H9 (cell line): ENCODE results near the gene GALC. TPM values are rescaled to one million over a fixed set of nuclear protein-coding genes. Genes with fewer than 3 reads are reported as not detected.

Source experiments
- DNase-seq: peaks from one replicate; pipeline ENCODE4 v3.0.0-alpha.2; 2017
- H2AFZ ChIP-seq: one replicate; pipeline ENCODE4 v1.6.1; 2013; ENCODE audit warnings: mild to moderate bottlenecking, low read length, control low read depth, moderate library complexity
- H2AK5ac ChIP-seq: 2 replicates; pipeline ENCODE4 v1.6.1; 2013; ENCODE audit warnings: low read length, control low read depth, mixed read lengths; ENCODE audit not compliant: insufficient read length
- H2BK120ac ChIP-seq: one replicate; pipeline ENCODE4 v1.6.1; 2013; ENCODE audit warnings: low read depth, mild to moderate bottlenecking, low read length, control low read depth, inconsistent platforms; ENCODE audit not compliant: poor library complexity, severe bottlenecking
- H2BK12ac ChIP-seq: 2 replicates; pipeline ENCODE4 v1.6.1; 2013; ENCODE audit warnings: low read length, control low read depth, mixed read lengths, low read depth; ENCODE audit not compliant: insufficient read length
- H2BK15ac ChIP-seq: 2 replicates; pipeline ENCODE4 v1.6.1; 2013; ENCODE audit warnings: low read depth, low read length, control low read depth
- H2BK20ac ChIP-seq: one replicate; pipeline ENCODE4 v1.6.1; 2013; ENCODE audit warnings: low read depth, mild to moderate bottlenecking, low read length, control low read depth, inconsistent platforms; ENCODE audit not compliant: poor library complexity, severe bottlenecking
- H2BK5ac ChIP-seq: 2 replicates; pipeline ENCODE4 v1.6.1; 2013; ENCODE audit warnings: low read length, control low read depth, mixed read lengths; ENCODE audit not compliant: insufficient read length
- H3K14ac ChIP-seq: 2 replicates; pipeline ENCODE4 v1.6.1; 2013; ENCODE audit warnings: low read length, control low read depth; ENCODE audit not compliant: insufficient read depth
- H3K18ac ChIP-seq: 2 replicates; pipeline ENCODE4 v1.6.1; 2013; ENCODE audit warnings: low read depth, mild to moderate bottlenecking, mixed read lengths, low read length, control low read depth; ENCODE audit not compliant: insufficient read length
- H3K23ac ChIP-seq: 2 replicates; pipeline ENCODE4 v1.6.1; 2013; ENCODE audit warnings: low read length, control low read depth, mixed read lengths, low read depth; ENCODE audit not compliant: insufficient read length
- H3K23me2 ChIP-seq: 2 replicates; pipeline ENCODE4 v1.6.1; 2013; ENCODE audit warnings: low read depth, mild to moderate bottlenecking, mixed read lengths, low read length, control low read depth; ENCODE audit not compliant: insufficient read length, poor library complexity, severe bottlenecking
- H3K27ac ChIP-seq: 2 replicates; pipeline ENCODE4 v1.5.1; 2013; ENCODE audit warnings: low read length, control low read depth, mixed read lengths, low read depth; ENCODE audit not compliant: insufficient read length
- H3K27me3 ChIP-seq: 2 replicates; pipeline ENCODE4 v1.6.1; 2013; ENCODE audit warnings: low read length, control low read depth, inconsistent platforms; ENCODE audit not compliant: insufficient read depth
- H3K4ac ChIP-seq: 2 replicates; pipeline ENCODE4 v1.6.1; 2013; ENCODE audit warnings: low read depth, mild to moderate bottlenecking, control low read depth, inconsistent platforms, low read length, moderate library complexity
- H3K4me1 ChIP-seq: 2 replicates; pipeline ENCODE4 v1.6.1; 2013; ENCODE audit warnings: low read length, control low read depth, inconsistent platforms; ENCODE audit not compliant: insufficient read depth
- H3K4me2 ChIP-seq: 2 replicates; pipeline ENCODE4 v1.6.1; 2013; ENCODE audit warnings: low read length, control low read depth, mixed read lengths; ENCODE audit not compliant: insufficient read length, insufficient read depth
- H3K56ac ChIP-seq: 2 replicates; pipeline ENCODE4 v1.6.1; 2013; ENCODE audit warnings: low read depth, mild to moderate bottlenecking, mixed read lengths, low read length, control low read depth; ENCODE audit not compliant: insufficient read length
- H3K79me1 ChIP-seq: 2 replicates; pipeline ENCODE4 v1.6.1; 2013; ENCODE audit warnings: low read depth, mild to moderate bottlenecking, moderate library complexity, low read length, control low read depth, inconsistent platforms; ENCODE audit not compliant: insufficient read depth, poor library complexity, severe bottlenecking
- H3K79me2 ChIP-seq: 2 replicates; pipeline ENCODE4 v1.6.1; 2013; ENCODE audit warnings: low read length, control low read depth, inconsistent platforms; ENCODE audit not compliant: insufficient read depth
- H3K9ac ChIP-seq: 2 replicates; pipeline ENCODE4 v1.6.1; 2013; ENCODE audit warnings: low read length, control low read depth, mixed read lengths; ENCODE audit not compliant: insufficient read length; ENCODE audit errors: extremely low read depth
- H3K9me3 ChIP-seq: one replicate; pipeline ENCODE4 v1.6.1; 2013; ENCODE audit warnings: low read depth, low read length, inconsistent platforms; ENCODE audit not compliant: control insufficient read depth
- H3T11ph ChIP-seq: one replicate; pipeline ENCODE4 v1.6.1; 2013; ENCODE audit warnings: mild to moderate bottlenecking, low read length, control low read depth, inconsistent platforms
- H4K20me1 ChIP-seq: one replicate; pipeline ENCODE4 v1.6.1; 2013; ENCODE audit not compliant: control insufficient read depth, insufficient read length, insufficient read depth
- H4K5ac ChIP-seq: 2 replicates; pipeline ENCODE4 v1.6.1; 2013; ENCODE audit warnings: low read depth, mild to moderate bottlenecking, mixed read lengths, low read length, control low read depth; ENCODE audit not compliant: insufficient read length
- H4K8ac ChIP-seq: replicated peaks from 2 replicates; pipeline ENCODE4 v1.6.1; 2013; ENCODE audit warnings: low read length, control low read depth, mixed read lengths, low read depth; ENCODE audit not compliant: insufficient read length
- H4K91ac ChIP-seq: 2 replicates; pipeline ENCODE4 v1.6.1; 2013; ENCODE audit warnings: low read depth, mild to moderate bottlenecking, moderate library complexity, mixed read lengths, low read length, control low read depth; ENCODE audit not compliant: insufficient read length
- H3K27ac Mint-ChIP-seq, 3 experiments: 2 replicates in 2 of 3; 3 replicates in 1 of 3; pipeline ENCODE4 v1.8.0; 2020 to 2021; ENCODE audit warnings: mixed read lengths in 3 of 3, mild to moderate bottlenecking in 1 of 3, moderate library complexity in 1 of 3
- H3K27me3 Mint-ChIP-seq: 2 replicates; pipeline ENCODE4 v1.8.0; 2021; ENCODE audit warnings: low read depth, mild to moderate bottlenecking, moderate library complexity, mixed read lengths
- H3K36me3 Mint-ChIP-seq, 3 experiments: 2 replicates in 2 of 3; 3 replicates in 1 of 3; pipeline ENCODE4 v1.8.0; 2020 to 2021; ENCODE audit warnings: low read depth in 3 of 3, mixed read lengths in 3 of 3; ENCODE audit not compliant: insufficient read depth in 1 of 3
- H3K4me1 Mint-ChIP-seq, 2 experiments: 2 replicates each; pipeline ENCODE4 v1.8.0; 2020; ENCODE audit warnings: mixed read lengths in 2 of 2
- H3K4me3 Mint-ChIP-seq, 2 experiments: 2 replicates in 1 of 2; 3 replicates in 1 of 2; pipeline ENCODE4 v1.8.0; 2020 to 2021; ENCODE audit warnings: mild to moderate bottlenecking in 2 of 2, mixed read lengths in 2 of 2, moderate library complexity in 1 of 2
- H3K9me3 Mint-ChIP-seq, 2 experiments: 2 replicates in 1 of 2; 3 replicates in 1 of 2; pipeline ENCODE4 v1.8.0; 2020; ENCODE audit warnings: mild to moderate bottlenecking in 2 of 2, mixed read lengths in 2 of 2, moderate library complexity in 1 of 2
- CTCF ChIP-seq: fragments of 200-600 bp; sonication (generic); conservative IDR thresholded peaks from 3 replicates; pipeline ENCODE4 v1.8.0; 2021; ENCODE audit warnings: antibody characterized with exemption, mild to moderate bottlenecking
- WGBS: extraction: QIAGEN DNeasy Blood & Tissue Kit; methylation state at CpG from one replicate; pipeline ENCODE4 v1.1.7; 2013; ENCODE audit warnings: missing lambda C conversion rate, low lambda C conversion rate, mixed read lengths; ENCODE audit not compliant: insufficient read length; ENCODE audit errors: extremely low coverage; 5-methylcytosine and 5-hydroxymethylcytosine counted together
- total RNA-seq: library from RNA; stranded (reverse); gene quantifications from 2 replicates; pipeline ENCODE4 v1.2.1, GENCODE V29; 2021

The GALC gene
- total RNA-seq, 1 experiment from 2014 or later, result 12.4 TPM

- H2BK5ac ChIP-seq, result no peak overlapping the region
- H3K23me2 ChIP-seq, result no peaks in the 10 kb centered on the region
- TF ChIP-seq CTCF, result no peak
- no CpG with 5 or more reads among the region's 1 CpG for WGBS
- Mint-ChIP-seq H3K27ac (no peak overlapping the region), H3K36me3 (no peaks in the 10 kb centered on the region), H3K4me1 (no peaks in the 10 kb centered on the region), H3K4me3 (no peak overlapping the region), H3K27me3 (no peaks in the 10 kb centered on the region), H3K9me3 (no peaks in the 10 kb centered on the region)
- DNase-seq, result no peak
- no peak overlapping the region for H2AK5ac ChIP-seq
- H3K4ac ChIP-seq, result no peak overlapping the region
- H3K14ac ChIP-seq, result no peak overlapping the region
- H3K18ac ChIP-seq, result no peak overlapping the region
- H4K5ac ChIP-seq, result no peak overlapping the region
- no peak overlapping the region for H2AFZ ChIP-seq
- H3K79me1 ChIP-seq, result no peaks in the 10 kb centered on the region
- H4K20me1 ChIP-seq, result no peaks in the 10 kb centered on the region
- H3T11ph ChIP-seq, result no peak overlapping the region
- H3K9me3 ChIP-seq, result no peaks in the 10 kb centered on the region
- H2BK12ac ChIP-seq, result no peak overlapping the region
- no peak overlapping the region for H3K4me2 ChIP-seq
- no peaks in the 10 kb centered on the region for H3K4me1 ChIP-seq
- no peaks in the 10 kb centered on the region for H3K79me2 ChIP-seq
- no peaks in the 10 kb centered on the region for H3K27me3 ChIP-seq
- H3K56ac ChIP-seq, result no peak overlapping the region
- no peak overlapping the region for H2BK20ac ChIP-seq
- H3K27ac ChIP-seq, result no peak overlapping the region
- H2BK15ac ChIP-seq, result no peak overlapping the region
- H2BK120ac ChIP-seq, result no peak overlapping the region
- no peak overlapping the region for H4K91ac ChIP-seq
- H3K23ac ChIP-seq, result no peak overlapping the region
- H4K8ac ChIP-seq, result no peak overlapping the region
- no peak overlapping the region for H3K9ac ChIP-seq
Observed at GRCh38 chr14:88007608-88008007, 14.6 kb upstream of the GALC start.
